B cell (primary cell): ENCODE measurements around the gene CEP112.

Experiments
- EZH2 ChIP-seq: IDR thresholded peaks from 2 replicates; pipeline ENCODE4 v1.6.1; 2012; ENCODE audit warnings: borderline replicate concordance, low read depth, mild to moderate bottlenecking, moderate library complexity, low read length; ENCODE audit not compliant: insufficient read depth, poor library complexity, severe bottlenecking
- TF ChIP-seq, protein P1 (sequence below): fragments of 200-600 bp; IDR thresholded peaks from one replicate; pipeline ENCODE4 v1.8.0; 2022; ENCODE audit warnings: antibody characterized with exemption, mild to moderate bottlenecking

DNA sequence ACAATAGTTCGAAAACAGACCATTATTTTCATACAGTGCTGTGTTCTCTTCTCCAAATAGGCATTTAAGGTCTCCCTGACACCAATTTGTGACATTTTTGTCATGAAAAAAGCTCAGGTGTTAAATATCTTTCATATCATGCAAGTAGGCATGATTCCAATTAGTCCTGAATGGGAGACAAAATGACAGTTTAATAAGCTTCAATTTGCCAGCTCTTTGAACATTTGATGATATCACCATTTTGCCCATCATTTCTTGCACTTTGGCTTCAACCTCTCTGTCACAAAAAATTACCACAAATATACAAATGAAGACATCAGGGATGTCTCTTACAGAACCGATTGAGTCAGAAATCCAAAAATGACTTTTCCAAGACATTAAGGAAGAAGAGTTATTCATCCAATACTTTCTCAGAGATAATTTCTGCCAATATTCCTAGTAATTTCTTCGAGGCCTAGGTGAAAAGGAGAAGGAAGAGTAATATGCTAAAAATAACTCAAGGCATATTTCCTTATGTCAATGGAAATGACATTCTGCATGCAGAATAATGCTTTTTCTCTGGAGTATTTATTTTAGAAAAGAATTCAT, 298.1 kb downstream of the CEP112 start:
- TF ChIP-seq, protein P1, sequence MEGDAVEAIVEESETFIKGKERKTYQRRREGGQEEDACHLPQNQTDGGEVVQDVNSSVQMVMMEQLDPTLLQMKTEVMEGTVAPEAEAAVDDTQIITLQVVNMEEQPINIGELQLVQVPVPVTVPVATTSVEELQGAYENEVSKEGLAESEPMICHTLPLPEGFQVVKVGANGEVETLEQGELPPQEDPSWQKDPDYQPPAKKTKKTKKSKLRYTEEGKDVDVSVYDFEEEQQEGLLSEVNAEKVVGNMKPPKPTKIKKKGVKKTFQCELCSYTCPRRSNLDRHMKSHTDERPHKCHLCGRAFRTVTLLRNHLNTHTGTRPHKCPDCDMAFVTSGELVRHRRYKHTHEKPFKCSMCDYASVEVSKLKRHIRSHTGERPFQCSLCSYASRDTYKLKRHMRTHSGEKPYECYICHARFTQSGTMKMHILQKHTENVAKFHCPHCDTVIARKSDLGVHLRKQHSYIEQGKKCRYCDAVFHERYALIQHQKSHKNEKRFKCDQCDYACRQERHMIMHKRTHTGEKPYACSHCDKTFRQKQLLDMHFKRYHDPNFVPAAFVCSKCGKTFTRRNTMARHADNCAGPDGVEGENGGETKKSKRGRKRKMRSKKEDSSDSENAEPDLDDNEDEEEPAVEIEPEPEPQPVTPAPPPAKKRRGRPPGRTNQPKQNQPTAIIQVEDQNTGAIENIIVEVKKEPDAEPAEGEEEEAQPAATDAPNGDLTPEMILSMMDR: no peak
- no peak for TF ChIP-seq EZH2
